GM12873 (cell line): ENCODE results near the gene THUMPD2.

Experiments
- TF ChIP-seq, protein P1 (sequence below): IDR thresholded peaks from 2 replicates; pipeline ENCODE4 v1.5.1; 2012; ENCODE audit warnings: low read depth, mild to moderate bottlenecking, moderate library complexity, low read length, control low read depth; ENCODE audit not compliant: insufficient read depth; ENCODE audit errors: missing control alignments

The THUMPD2 gene

DNA sequence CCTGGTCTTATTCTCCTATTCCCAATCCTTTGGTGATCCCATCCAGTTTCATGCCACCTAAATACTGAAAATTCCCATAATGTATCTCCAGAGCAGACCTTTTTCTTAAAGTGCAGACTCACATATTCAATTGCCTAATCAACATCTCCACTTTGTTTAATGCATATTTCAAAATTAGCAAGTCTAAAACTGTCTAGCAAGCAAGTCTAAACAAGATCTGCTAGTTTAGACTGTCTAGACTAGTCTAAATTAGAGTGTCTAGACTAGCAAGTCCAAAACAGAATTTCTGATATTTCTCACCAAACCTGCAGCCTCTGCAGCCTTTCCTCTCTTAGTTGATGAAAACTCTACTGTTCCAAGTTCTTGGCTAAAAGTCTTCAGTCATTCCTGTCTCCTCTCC, 44.6 kb downstream of the THUMPD2 start:
- TF ChIP-seq, protein P1, sequence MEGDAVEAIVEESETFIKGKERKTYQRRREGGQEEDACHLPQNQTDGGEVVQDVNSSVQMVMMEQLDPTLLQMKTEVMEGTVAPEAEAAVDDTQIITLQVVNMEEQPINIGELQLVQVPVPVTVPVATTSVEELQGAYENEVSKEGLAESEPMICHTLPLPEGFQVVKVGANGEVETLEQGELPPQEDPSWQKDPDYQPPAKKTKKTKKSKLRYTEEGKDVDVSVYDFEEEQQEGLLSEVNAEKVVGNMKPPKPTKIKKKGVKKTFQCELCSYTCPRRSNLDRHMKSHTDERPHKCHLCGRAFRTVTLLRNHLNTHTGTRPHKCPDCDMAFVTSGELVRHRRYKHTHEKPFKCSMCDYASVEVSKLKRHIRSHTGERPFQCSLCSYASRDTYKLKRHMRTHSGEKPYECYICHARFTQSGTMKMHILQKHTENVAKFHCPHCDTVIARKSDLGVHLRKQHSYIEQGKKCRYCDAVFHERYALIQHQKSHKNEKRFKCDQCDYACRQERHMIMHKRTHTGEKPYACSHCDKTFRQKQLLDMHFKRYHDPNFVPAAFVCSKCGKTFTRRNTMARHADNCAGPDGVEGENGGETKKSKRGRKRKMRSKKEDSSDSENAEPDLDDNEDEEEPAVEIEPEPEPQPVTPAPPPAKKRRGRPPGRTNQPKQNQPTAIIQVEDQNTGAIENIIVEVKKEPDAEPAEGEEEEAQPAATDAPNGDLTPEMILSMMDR, result no peak

DNA sequence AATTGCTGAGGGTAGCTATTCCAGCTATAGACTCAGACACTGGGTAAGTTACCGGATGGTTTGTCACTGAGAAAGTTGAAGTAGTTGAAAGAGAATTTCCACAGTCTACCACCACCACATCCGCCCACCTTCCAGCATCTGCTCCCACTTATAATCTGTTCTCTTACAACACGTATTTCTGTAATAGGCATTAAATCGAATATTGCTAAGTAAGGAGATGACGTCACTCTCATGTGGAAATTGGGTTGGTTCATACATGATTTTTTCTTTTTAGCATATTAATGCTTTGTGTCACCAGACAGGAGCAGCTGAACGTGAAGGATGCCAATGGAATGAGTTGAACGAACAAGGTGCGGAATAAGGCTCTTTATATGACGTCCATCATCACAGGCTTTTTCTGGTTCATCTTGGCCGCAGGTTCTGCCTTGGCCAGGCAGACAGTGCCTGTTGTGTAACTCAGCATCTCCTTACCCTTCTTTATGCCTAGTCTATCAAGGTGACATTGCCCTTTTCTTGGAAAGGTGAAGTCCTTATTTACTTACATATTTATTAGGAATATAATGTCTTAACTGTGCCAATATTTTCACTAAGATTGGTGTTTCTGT, 45.9 kb downstream of the THUMPD2 start:
- TF ChIP-seq, protein P1, result no peak

DNA sequence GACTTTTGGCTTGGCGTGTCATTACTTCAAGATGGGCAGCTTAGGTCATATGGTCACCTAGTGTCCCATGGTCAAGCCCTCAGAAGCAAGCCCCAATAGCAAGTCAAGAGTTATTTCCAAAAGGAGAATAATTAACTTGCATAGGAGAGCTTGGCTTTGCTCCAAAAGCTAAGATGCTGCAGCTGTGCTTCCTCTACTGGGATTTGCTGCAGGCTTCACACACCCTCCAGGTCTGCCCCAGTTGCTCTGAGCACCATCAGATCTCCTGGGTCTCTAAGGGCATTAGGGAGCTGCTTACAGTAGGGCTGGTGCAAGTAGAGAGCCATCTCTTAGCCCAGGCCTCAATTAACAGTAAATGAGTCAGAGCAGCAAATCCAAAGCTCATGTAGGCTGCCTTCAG, 46.6 kb downstream of the THUMPD2 start:
- TF ChIP-seq, protein P1, result no peak

DNA sequence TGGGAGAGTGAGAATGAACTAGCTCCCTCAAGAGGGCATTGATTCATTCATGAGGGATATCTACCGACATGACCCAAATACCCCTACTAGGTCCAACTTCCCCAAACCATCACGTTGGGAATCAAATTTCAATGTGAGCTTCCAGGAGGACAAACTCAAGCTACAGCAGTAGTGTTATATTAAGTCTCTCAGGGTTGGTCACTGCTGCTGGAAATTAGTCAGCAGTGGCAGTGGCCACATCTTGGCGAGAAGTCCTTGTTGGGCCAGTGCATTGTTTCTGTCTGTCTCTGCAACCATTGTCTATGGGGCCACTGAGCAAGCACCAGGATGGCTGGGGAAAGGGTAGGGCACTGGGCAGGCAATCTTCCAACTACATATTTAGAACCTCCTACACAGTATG, 47.5 kb downstream of the THUMPD2 start:
- TF ChIP-seq, protein P1, result no peak

DNA sequence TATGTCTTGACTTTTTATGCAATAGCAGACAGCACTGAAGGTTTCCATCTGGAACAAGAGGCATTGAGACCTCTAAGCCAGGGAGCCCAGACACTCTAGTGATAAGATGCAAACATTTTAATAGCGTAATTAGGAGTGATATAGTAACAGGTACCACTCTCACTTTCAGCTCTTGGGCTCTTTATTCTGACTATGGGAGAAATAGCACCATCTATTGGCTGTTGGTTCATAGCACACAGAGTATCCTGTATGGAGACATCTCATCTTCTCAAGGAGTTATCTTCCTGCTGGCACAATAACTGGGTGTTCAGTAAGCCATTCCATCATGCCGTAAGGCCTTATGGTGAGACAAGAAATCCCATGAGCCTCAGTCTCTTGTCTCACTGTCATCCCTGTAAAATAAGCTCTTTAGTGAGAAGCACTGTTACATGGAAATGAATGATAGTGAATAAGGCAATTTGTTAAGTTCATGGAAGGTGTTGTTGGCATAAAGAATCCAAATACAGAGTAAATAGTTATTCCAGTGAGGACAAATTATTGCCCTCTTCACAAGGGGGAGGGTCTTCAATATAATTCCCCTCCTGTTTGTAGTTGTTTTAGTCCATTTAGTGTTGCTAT, 48.3 kb downstream of the THUMPD2 start:
- TF ChIP-seq, protein P1, result peak; percentile 74

DNA sequence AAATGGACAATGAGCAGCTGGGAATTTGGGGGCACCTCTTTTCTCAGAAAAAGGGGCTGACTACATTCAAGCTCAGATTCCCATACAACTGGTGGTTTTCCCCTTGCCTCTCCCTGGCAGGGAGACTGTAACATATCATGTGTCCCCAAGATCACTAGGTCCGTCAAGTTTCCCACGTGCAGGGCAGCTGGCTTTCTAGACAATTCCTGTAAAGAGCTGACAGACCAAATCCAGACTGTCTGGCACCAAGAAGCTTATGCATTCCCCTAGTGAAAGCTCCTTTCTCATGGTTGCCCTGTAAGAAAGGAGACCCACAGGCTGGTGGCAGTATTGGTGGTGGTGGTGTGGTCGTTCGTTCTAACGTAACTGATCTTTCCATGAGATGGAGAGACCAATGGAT, 48.8 kb downstream of the THUMPD2 start:
- TF ChIP-seq, protein P1, result no peak

DNA sequence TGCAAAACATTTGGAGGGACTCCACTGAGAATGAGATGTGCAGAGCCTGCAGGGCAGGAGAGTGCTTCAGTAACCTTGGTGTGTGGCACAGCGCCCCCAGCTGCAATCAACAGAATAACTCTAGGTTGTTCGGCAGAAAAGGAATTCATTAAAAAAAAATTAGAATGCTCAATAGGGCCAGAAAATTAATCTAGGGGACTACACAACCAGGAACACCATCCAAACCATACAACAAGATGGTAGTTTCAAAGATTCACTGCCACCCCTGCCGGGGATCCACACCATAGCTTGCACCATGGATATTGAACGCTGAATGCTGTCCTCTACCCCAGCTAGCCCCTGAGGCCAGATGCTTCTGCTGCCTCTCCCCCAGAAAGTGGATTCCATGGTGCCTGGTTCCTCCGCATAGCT, 50.1 kb downstream of the THUMPD2 start:
- TF ChIP-seq, protein P1, result peak; percentile 74
